ENCODE results near the gene KCNA2.

Gene KCNA2

DNA sequence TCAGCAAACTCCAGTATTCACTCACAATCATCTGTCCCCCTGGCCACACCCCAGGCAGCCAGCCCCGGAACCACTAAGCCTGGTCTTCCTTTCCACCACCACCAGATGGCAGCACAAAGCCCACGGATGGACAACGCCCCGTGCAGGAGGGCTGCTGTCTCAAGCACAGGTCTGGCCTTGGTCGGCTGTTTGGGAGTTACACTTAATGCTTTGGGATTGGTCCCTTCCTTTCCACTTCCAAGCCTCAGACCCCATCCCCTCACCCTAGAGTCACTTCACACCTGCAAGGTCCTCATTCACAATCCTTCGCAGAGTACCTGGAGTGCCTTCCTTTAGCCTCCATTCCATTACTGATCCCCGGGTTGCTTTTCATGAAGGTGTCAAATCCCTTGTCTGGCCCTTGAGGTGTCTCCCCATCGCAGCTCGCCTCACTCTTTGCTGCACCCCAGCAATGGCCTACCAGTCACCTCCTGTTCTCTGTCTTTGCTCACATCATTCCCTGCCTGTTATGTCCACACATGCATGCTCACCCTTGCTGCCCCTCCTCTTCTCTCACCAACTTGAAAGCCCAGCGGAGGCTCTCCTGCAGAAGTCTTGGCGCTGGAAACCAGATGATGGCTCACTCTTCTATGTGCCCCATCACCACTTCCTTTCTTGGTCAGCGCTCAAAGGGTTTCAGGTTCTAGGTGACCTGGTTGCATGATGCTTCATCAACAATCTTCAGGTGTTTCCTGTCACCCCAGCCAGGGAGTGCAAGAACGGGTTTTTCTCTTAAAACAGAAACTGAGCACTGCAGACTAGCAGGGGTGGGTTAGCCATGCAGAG, 24.9 kb upstream of the KCNA2 start:
- DNase-seq (ENCODE audit: extremely low spot score) = peak; percentile 67
- ChIA-PET CTCF (interaction anchor here (0.8 to 5.6 kb wide), 12 partner anchors 8 to 198 kb away, joined by 3 to 71 read pairs (median 6); no protein-coding TSS in a partner anchor), POLR2A (no interaction called here)
- TF ChIP-seq, protein P1, sequence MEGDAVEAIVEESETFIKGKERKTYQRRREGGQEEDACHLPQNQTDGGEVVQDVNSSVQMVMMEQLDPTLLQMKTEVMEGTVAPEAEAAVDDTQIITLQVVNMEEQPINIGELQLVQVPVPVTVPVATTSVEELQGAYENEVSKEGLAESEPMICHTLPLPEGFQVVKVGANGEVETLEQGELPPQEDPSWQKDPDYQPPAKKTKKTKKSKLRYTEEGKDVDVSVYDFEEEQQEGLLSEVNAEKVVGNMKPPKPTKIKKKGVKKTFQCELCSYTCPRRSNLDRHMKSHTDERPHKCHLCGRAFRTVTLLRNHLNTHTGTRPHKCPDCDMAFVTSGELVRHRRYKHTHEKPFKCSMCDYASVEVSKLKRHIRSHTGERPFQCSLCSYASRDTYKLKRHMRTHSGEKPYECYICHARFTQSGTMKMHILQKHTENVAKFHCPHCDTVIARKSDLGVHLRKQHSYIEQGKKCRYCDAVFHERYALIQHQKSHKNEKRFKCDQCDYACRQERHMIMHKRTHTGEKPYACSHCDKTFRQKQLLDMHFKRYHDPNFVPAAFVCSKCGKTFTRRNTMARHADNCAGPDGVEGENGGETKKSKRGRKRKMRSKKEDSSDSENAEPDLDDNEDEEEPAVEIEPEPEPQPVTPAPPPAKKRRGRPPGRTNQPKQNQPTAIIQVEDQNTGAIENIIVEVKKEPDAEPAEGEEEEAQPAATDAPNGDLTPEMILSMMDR (IDR thresholded peaks at IDR 0.05; ENCODE audit: control extremely low read depth, extremely low read depth, low read depth, missing control alignments) = peak; percentile 75

DNA sequence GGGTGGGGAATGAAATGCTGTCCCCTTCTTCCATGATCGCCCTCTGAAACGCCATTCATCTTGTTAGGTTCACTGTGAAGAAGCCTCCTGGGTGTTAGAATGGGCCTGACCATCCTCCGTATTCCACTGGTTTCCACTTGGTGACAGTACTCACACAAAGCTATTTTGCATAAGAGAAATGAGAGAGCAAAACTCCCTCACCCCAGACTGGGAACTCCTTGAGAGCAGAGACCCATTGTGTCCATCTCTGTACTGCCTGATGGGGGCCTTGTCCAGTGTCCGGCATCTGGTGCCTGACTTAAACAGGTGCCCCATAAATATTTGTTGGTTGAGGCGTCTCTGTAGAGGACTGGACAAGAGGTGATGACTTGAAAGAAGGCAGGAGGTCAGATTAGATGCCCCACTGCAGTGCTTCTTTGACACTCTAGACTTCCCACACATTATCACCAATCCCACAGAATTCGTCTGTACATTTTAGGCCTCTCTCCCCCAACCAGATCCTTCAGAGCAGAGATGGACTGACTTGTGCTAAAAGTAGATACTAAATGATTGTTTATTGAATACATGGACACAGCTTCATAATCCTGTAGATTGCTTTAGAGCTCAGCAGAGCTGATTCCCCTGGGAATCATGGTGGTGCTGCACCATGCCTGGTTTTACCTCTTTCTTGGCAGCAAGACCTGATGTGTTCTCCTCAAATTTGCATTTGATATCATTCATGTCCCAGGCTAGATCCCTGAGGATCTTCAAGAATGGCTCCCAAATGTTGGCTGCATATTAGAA, 22.4 kb upstream of the KCNA2 start:
- TF ChIP-seq, protein P1 (IDR thresholded peaks at IDR 0.05; ENCODE audit: control extremely low read depth, extremely low read depth, low read depth, missing control alignments) = no peak
- POLR2A ChIA-PET = no interaction called here
- CTCF ChIA-PET = interaction anchor here (0.9 to 5.6 kb wide), 7 partner anchors 8 to 154 kb away, joined by 3 to 71 read pairs (median 25); no protein-coding TSS in a partner anchor
- no peak for DNase-seq (ENCODE audit: extremely low spot score)

DNA sequence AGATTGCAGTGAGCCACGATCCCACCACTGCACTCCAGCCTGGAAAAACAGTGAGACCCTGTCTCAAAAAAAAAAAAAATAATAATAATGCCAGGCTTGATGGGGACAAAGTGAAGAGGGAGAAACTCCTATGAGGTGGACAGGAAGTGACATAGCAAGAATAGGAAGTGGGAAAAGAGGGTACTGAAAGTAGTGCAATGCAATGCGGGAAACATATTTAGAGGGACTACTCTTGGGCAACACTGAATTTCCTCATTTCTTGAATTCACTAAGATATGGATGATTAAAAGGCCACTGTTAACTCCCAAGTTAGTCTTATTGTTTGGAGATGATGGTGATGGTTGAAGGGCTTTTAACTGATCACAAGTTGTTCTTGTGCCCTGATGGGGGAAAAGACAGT, 21.6 kb upstream of the KCNA2 start:
- ChIA-PET POLR2A (no interaction called here), CTCF (interaction anchor here (4.5 to 5.6 kb wide), 2 partner anchors 8 to 154 kb away, joined by 45 to 56 read pairs; no protein-coding TSS in a partner anchor)
- DNase-seq (ENCODE audit: extremely low spot score) = no peak
- TF ChIP-seq, protein P1 (IDR thresholded peaks at IDR 0.05; ENCODE audit: control extremely low read depth, extremely low read depth, low read depth, missing control alignments) = no peak

DNA sequence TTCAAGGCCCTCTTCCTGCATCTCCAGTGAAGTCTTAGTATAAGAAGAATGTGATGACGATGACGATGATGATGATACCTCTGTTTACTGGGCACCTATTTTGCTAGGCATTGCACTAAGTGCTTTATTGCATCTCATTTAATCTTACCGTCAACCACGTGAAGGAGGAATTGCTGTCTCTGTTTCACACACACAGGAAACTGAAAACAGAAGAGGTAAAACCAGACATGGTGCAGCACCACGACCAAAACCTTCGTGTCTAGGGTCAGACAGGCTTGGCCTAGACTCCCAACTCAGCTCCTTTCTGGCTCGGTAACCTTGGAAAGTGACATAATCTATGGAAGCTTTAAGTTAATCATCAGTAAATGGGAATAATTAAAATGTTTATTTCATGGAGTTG, 20.7 kb upstream of the KCNA2 start:
- TF ChIP-seq, protein P1 (IDR thresholded peaks at IDR 0.05; ENCODE audit: control extremely low read depth, extremely low read depth, low read depth, missing control alignments) = no peak
- POLR2A ChIA-PET = no interaction called here
- no peak for DNase-seq (ENCODE audit: extremely low spot score)
- CTCF ChIA-PET = interaction anchor here (1.1 kb wide), 1 partner anchor 11 kb away, joined by 3 read pairs; no protein-coding TSS in a partner anchor

DNA sequence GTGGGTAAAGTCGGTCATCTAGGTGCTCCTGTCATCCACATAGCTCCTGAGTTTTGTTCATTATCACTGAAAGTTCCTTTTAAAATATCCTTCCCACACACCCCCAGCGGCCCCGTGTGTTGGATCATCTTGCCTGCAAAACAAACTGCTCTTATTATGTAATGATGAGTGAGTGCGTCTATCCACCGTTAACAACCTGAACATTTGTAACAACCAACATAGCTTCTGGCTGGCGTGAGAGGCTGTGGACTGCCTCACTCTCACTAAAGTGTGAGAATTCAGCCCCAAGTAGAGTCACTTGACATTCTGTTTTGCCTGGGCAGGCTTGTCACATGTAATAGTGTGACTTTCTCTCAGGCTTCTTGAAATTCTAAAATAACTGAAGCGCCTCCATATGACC, 14.5 kb upstream of the KCNA2 start:
- ChIA-PET POLR2A (no interaction called here), CTCF (interaction anchor here (0.8 to 6.3 kb wide), 20 partner anchors 9 to 372 kb away, joined by 3 to 179 read pairs (median 10); no protein-coding TSS in a partner anchor)
- no peak for DNase-seq (ENCODE audit: extremely low spot score)
- TF ChIP-seq, protein P1 (IDR thresholded peaks at IDR 0.05; ENCODE audit: control extremely low read depth, extremely low read depth, low read depth, missing control alignments) = no peak

DNA sequence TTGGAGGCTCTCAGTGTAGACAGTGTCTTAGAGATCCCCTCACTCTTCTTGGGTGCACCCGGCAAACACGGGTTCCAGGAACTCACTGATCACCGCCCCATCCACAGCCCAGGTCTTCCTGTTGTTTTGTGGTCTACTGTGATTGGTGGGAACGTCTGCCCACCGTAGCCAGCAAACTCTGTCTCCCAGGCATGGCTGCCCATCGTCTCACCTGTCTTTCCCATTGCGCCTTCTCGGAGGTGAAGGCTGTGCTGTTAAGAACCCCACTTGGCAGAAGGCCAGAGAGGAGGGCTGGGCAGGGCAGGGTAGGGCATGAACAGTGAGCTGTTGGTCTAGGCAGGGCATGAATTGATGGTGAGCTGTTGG, 14.1 kb upstream of the KCNA2 start:
- no peak for DNase-seq (ENCODE audit: extremely low spot score)
- TF ChIP-seq, protein P1 (IDR thresholded peaks at IDR 0.05; ENCODE audit: control extremely low read depth, extremely low read depth, low read depth, missing control alignments) = no peak
- POLR2A ChIA-PET = interaction anchor here (0.6 kb wide), 1 partner anchor 281 kb away, joined by 3 read pairs; the partner anchor contains the start of gene RBM15
- CTCF ChIA-PET = interaction anchor here (0.6 to 6.3 kb wide), 38 partner anchors 10 to 372 kb away, joined by 3 to 179 read pairs (median 5); partner anchors contain the start of gene KCNA10

Measured in GM10248 (cell line).